Left renal pelvis (tissue), 4 donors: ENCODE measurements around the gene BBIP1. TPM values are rescaled to one million over a fixed set of nuclear protein-coding genes. Genes with fewer than 3 reads are reported as not detected.
"Not testable (repeated sequence)": the region's sequence is repeated elsewhere in the genome, so short reads cannot be mapped to it uniquely, and the experiment has no call there.

Experiments
- DNase-seq, 4 donors: peaks; one replicate each; pipeline ENCODE4 v3.0.0-alpha.2; 2013; ENCODE audit warnings: low read depth in 4 of 4, low spot score in 3 of 4
- polyA plus RNA-seq, 4 donors: library from polyadenylated mRNA; unstranded; fragments of 120-200 nt; gene quantifications; one replicate each; pipeline ENCODE4 v1.2.1, GENCODE V29; 2013; ENCODE audit not compliant: insufficient read length in 4 of 4

BBIP1 gene
- polyA plus RNA-seq, 4 donors, result 40.3 to 61.7 (median 50.8) TPM

GRCh38 chr10:110892602-110893288, 26.2 kb downstream of the BBIP1 start:
- DNase-seq, result no peak

GRCh38 chr10:110887560-110887959, 31.4 kb downstream of the BBIP1 start:
- no peak for DNase-seq

- DNase-seq, result no peak
These were observed 32.9 kb downstream of the BBIP1 start for GRCh38 chr10:110885932-110886674.

GRCh38 chr10:110883924-110884323, 35.1 kb downstream of the BBIP1 start:
- DNase-seq, result no peak

GRCh38 chr10:110881905-110882304, 37.1 kb downstream of the BBIP1 start:
- DNase-seq, result no peak

GRCh38 chr10:110881247-110881646, 37.7 kb downstream of the BBIP1 start:
- DNase-seq, result no peak

GRCh38 chr10:110880012-110880411, 39.0 kb downstream of the BBIP1 start:
- no peak for DNase-seq

GRCh38 chr10:110876788-110877187, 42.2 kb downstream of the BBIP1 start:
- no peak for DNase-seq

- DNase-seq, result no peak
These were observed 43.0 kb downstream of the BBIP1 start for GRCh38 chr10:110876000-110876399.

GRCh38 chr10:110873951-110874350, 45.0 kb downstream of the BBIP1 start:
- no peak for DNase-seq

GRCh38 chr10:110872984-110873923, 45.7 kb downstream of the BBIP1 start:
- no peak for DNase-seq

GRCh38 chr10:110872145-110872983, 46.6 kb downstream of the BBIP1 start:
- DNase-seq, result peak; percentile 60 to 67 (median 64)

- peak; percentile 98 to 99 (median 98) for DNase-seq
These were observed 47.5 kb downstream of the BBIP1 start, which contains the start of gene PDCD4 for GRCh38 chr10:110871298-110872084. Gene PDCD4 (plus strand): TSS chr10:110871928. CDS start chr10:110876028, 4,100 bp downstream.

GRCh38 chr10:110870823-110871297, 48.1 kb downstream of the BBIP1 start:
- no peak for DNase-seq

GRCh38 chr10:110868981-110869380, 50.0 kb downstream of the BBIP1 start:
- no peak for DNase-seq

- no peak for DNase-seq
These were observed 51.0 kb downstream of the BBIP1 start for GRCh38 chr10:110867807-110868465.

GRCh38 chr10:110867011-110867806, 51.8 kb downstream of the BBIP1 start:
- DNase-seq, result not testable (repeated sequence)
